PC-3 (cell line): ENCODE results near the gene TMEM238L. TPM values are rescaled to one million over a fixed set of nuclear protein-coding genes. Genes with fewer than 3 reads are reported as not detected.
A peak's percentile ranks its signal among the peaks of the same experiment; 100 is the strongest.

ENCODE experiments used
- ATAC-seq: fragments of 200-7000 bp; cut with Tn5 transposase; 2 replicates; pipeline ENCODE4 v1.9.1; 2020; ENCODE audit warnings: mild to moderate bottlenecking, moderate library complexity
- BruUV-seq: library from RNA; stranded (reverse); fragments of 400-500 nt; replicated peaks from 2 replicates; lab custom pipeline; 2021; lab: Mats Ljungman, UMichigan
- CTCF ChIA-PET: fragments of 300-600 bp; sonication (Branson Sonifier 250); formaldehyde crosslinking; loops from one replicate; lab custom pipeline; 2022; ENCODE audit warnings: antibody characterized with exemption; lab: Charles Lee
- POLR2A ChIA-PET: fragments of 300-600 bp; sonication (Branson Sonifier 250); formaldehyde crosslinking; loops from one replicate; lab custom pipeline; 2022; ENCODE audit warnings: antibody characterized with exemption; ENCODE audit not compliant: unreplicated experiment; lab: Charles Lee
- DNase-seq: peaks from one replicate; pipeline ENCODE4 v3.0.0-alpha.2; 2015
- H2AFZ ChIP-seq: fragments of 300-600 bp; sonication (generic); 2 replicates; pipeline ENCODE4 v1.6.0; 2016; ENCODE audit warnings: antibody characterized with exemption, low read length
- H3F3A ChIP-seq: fragments of 300-600 bp; sonication (generic); one replicate; pipeline ENCODE4 v1.6.0; 2017; ENCODE audit warnings: antibody characterized with exemption, low read length, control low read depth, mild to moderate bottlenecking; ENCODE audit not compliant: unreplicated experiment
- H3K27ac ChIP-seq: fragments of 300-600 bp; sonication (generic); 2 replicates; pipeline ENCODE4 v1.5.1; 2016; ENCODE audit warnings: mild to moderate bottlenecking, low read length
- H3K27me3 ChIP-seq: fragments of 300-600 bp; sonication (generic); 2 replicates; pipeline ENCODE4 v1.6.1; 2016; ENCODE audit warnings: low read length, mixed read lengths
- H3K36me3 ChIP-seq: fragments of 300-600 bp; sonication (generic); 2 replicates; pipeline ENCODE4 v1.6.1; 2016; ENCODE audit warnings: low read depth, mixed run types, low read length, mixed read lengths
- H3K4me1 ChIP-seq: fragments of 300-600 bp; sonication (generic); 2 replicates; pipeline ENCODE4 v1.5.1; 2016; ENCODE audit warnings: low read length; ENCODE audit not compliant: insufficient read depth
- H3K4me2 ChIP-seq: fragments of 300-600 bp; sonication (generic); 2 replicates; pipeline ENCODE4 v1.6.0; 2016; ENCODE audit warnings: low read length
- H3K4me3 ChIP-seq: fragments of 300-600 bp; sonication (generic); 2 replicates; pipeline ENCODE4 v1.5.1; 2016; ENCODE audit warnings: mild to moderate bottlenecking, low read length, mixed read lengths
- H3K79me2 ChIP-seq: fragments of 300-600 bp; sonication (generic); 2 replicates; pipeline ENCODE4 v1.6.1; 2017; ENCODE audit warnings: low read length, mixed read lengths
- H3K9ac ChIP-seq: fragments of 300-600 bp; sonication (generic); 2 replicates; pipeline ENCODE4 v1.6.0; 2016; ENCODE audit warnings: mild to moderate bottlenecking, low read length
- H3K9me2 ChIP-seq: fragments of 300-600 bp; sonication (generic); replicated peaks from 2 replicates; pipeline ENCODE4 v1.6.1; 2016; ENCODE audit warnings: mixed run types, low read length, mixed read lengths
- H3K9me3 ChIP-seq: fragments of 300-600 bp; sonication (generic); 2 replicates; pipeline ENCODE4 v1.6.1; 2016; ENCODE audit warnings: low read length, mixed read lengths
- H4K20me1 ChIP-seq: fragments of 300-600 bp; sonication (generic); 2 replicates; pipeline ENCODE4 v1.6.1; 2016; ENCODE audit warnings: low read length, mixed read lengths
- CTCF ChIP-seq: fragments of 300-600 bp; sonication (generic); conservative IDR thresholded peaks from 2 replicates; pipeline ENCODE4 v1.5.1; 2017; ENCODE audit warnings: antibody characterized with exemption, low read depth, mild to moderate bottlenecking, low read length
- EZH2 ChIP-seq: fragments of 300-600 bp; sonication (generic); IDR thresholded peaks from one replicate; pipeline ENCODE4 v1.6.1; 2017; ENCODE audit warnings: antibody characterized with exemption, mild to moderate bottlenecking, low read length; ENCODE audit not compliant: unreplicated experiment
- EZH2phosphoT487 ChIP-seq: fragments of 300-600 bp; sonication (generic); IDR thresholded peaks from 2 replicates; pipeline ENCODE4 v1.6.1; 2018; ENCODE audit warnings: mild to moderate bottlenecking, antibody characterized with exemption, low read length, borderline replicate concordance
- intact Hi-C: fragments of 100-400 bp; cut with micrococcal nuclease; formaldehyde crosslinking; loops from 2 replicates; pipeline ENCODE4 v1.9.0; 2023
- total RNA-seq: library from RNA; depleted of rRNA; stranded (reverse); fragments of >200 nt; gene quantifications from 2 replicates; pipeline ENCODE4 v1.2.3, GENCODE V29; 2014

TMEM238L gene
- total RNA-seq, 1 experiment from 2014 or later, result not detected

DNA sequence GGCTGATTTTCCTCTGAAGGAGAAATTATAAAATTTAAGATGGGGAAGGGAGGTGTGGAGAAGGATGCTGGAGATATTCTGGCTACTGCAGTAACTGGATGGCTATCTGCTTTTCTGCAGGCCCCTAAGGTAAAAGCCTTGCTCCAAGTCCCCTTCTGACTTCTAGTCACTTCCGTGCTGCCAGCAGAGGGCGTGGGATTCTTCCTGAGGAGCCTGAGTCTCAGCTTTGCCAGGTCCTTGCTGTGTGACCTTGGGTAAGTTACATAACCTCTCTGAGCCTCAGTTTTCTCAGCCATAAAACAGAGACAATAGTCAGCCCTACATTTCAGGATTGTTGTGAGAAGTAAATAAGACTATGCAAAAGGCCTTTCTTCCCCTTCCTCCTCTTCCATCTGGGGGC lies 49.8 kb downstream of the TMEM238L start:
- peak; percentile 52 for DNase-seq
- no TSS peak for BruUV-seq

DNA sequence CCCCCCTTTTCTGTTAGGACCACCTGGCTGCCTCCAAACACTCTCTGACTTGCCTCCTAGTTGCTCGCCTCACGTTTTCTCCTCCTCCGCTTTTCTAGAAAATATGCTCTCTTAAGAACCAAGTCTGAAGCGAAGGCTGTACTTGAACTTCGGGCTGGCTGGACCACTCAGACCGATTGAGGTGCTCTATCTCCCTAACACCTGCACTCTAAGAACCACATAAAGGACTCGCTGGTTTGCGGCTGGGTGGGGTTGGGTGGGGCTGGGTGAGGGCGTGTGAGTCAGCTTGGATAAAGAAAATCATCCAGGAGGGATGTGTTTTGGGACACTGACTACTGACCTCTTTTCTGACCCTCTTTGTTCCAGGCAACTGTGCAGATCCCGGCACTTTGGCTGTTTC lies 51.2 kb downstream of the TMEM238L start:
- no peak for TF ChIP-seq EZH2phosphoT487
- TF ChIP-seq EZH2, result no peak
- no peak for TF ChIP-seq CTCF
- DNase-seq (no peak), ATAC-seq (no peak)
- Histone ChIP-seq H3K9me2 (no peaks in the 10 kb centered on the region), H3K79me2 (no peaks in the 10 kb centered on the region), H3K4me2 (no peak overlapping the region), H3K9me3 (no peaks in the 10 kb centered on the region), H2AFZ (no peak overlapping the region), H3K36me3 (no peaks in the 10 kb centered on the region), H3F3A (no peaks in the 10 kb centered on the region), H3K9ac (no peak overlapping the region), H3K4me3 (no peak overlapping the region), H3K27ac (no peak overlapping the region), H3K27me3 (peaks cover 5% of the 10 kb centered on the region; the same call in 1 of the 2 replicates), H3K4me1 (no peaks in the 10 kb centered on the region; the same call in 1 of the 2 replicates), H4K20me1 (no peaks in the 10 kb centered on the region)
- BruUV-seq, result no TSS peak
- CTCF ChIA-PET, result interaction anchor here (0.6 kb wide), 1 partner anchor 1182 kb away, joined by 3 read pairs; no protein-coding TSS in a partner anchor
- intact Hi-C loops, result no loop called here
- POLR2A ChIA-PET, result no interaction called here

More for the DNA sequence above, 49.8 kb downstream of the TMEM238L start:
- Histone ChIP-seq H2AFZ (no peak overlapping the region), H3K27me3 (peaks cover under 1% of the 10 kb centered on the region; the same call in 1 of the 2 replicates), H4K20me1 (no peaks in the 10 kb centered on the region), H3K4me1 (no peaks in the 10 kb centered on the region; the same call in 1 of the 2 replicates), H3K9me2 (no peaks in the 10 kb centered on the region), H3K36me3 (no peaks in the 10 kb centered on the region), H3K4me3 (no peak overlapping the region), H3F3A (no peaks in the 10 kb centered on the region), H3K79me2 (no peaks in the 10 kb centered on the region), H3K9ac (no peak overlapping the region), H3K4me2 (no peak overlapping the region), H3K9me3 (no peaks in the 10 kb centered on the region), H3K27ac (no peak overlapping the region)
- ATAC-seq, result no peak
- ChIA-PET POLR2A (no interaction called here), CTCF (no interaction called here)
- TF ChIP-seq CTCF, result peak; percentile 55
- no peak for TF ChIP-seq EZH2phosphoT487
- intact Hi-C loops, result no loop called here

DNA sequence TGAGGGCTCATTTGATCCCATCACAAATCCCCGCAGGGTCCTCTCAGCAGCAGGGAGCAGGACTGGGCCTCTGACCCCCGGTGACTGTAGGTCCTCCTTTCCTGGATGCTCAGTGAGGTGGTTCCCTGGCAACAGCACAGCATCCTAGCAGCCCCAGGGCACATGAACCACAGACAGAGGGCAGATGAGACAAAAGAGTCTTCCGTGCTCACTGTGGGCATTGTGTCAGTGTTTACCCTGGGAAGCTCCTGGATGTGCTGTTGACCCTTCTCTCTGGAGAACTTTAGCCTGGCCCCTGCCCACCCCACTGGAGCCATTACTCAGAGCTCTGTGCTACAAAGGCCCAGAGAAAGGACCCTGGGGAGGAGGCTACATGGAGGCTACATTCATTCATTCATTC lies 52.3 kb downstream of the TMEM238L start:
- H2AFZ ChIP-seq, result no peak overlapping the region
- no peak overlapping the region for H3K4me3 ChIP-seq
- ATAC-seq, result no peak
- H3K79me2 ChIP-seq, result no peaks in the 10 kb centered on the region
- peaks cover 5% of the 10 kb centered on the region; the same call in 1 of the 2 replicates for H3K27me3 ChIP-seq
- no peaks in the 10 kb centered on the region for H3F3A ChIP-seq
- H3K4me1 ChIP-seq, result no peaks in the 10 kb centered on the region; the same call in 1 of the 2 replicates
- CTCF ChIA-PET, result no interaction called here
- POLR2A ChIA-PET, result no interaction called here
- TF ChIP-seq CTCF (no peak), EZH2phosphoT487 (no peak), EZH2 (no peak)
- no peak overlapping the region for H3K4me2 ChIP-seq
- H3K9me3 ChIP-seq, result no peaks in the 10 kb centered on the region
- intact Hi-C loops, result no loop called here
- no peaks in the 10 kb centered on the region for H3K9me2 ChIP-seq
- no peak overlapping the region for H3K27ac ChIP-seq
- no TSS peak for BruUV-seq
- H3K36me3 ChIP-seq, result no peaks in the 10 kb centered on the region
- H4K20me1 ChIP-seq, result no peaks in the 10 kb centered on the region
- no peak for DNase-seq
- no peak overlapping the region for H3K9ac ChIP-seq
